ENCODE data around the gene CIBAR2. TPM values are rescaled to one million over a fixed set of nuclear protein-coding genes. Genes with fewer than 3 reads are reported as not detected.
"Not testable (repeated sequence)": the region's sequence is repeated elsewhere in the genome, so short reads cannot be mapped to it uniquely, and the experiment has no call there.

Gene CIBAR2
- total and polyA plus RNA-seq, 11 donors, result not detected

- Histone ChIP-seq H3K4me3 (no peak overlapping the region), H3K4me1 (peaks cover 0 to 56% (median 38%) of the 10 kb centered on the region in 12 donors), H3K27ac (peak overlapping the region in 10 of 12 donors; percentile 12 to 84 (median 70)), H3K36me3 (no peaks in the 10 kb centered on the region), H3K27me3 (no peaks in the 10 kb centered on the region), H3K9me3 (no peaks in the 10 kb centered on the region)
- TF ChIP-seq CTCF (IDR thresholded peaks at IDR 0.05) (no peak), POLR2A (IDR thresholded peaks at IDR 0.05) (no peak)
- DNase-seq, result peak in 4 of 5 donors; percentile 64 to 84 (median 77)
- peak; percentile 77 to 89 (median 83) for ATAC-seq
- WGBS, 4 donors, result 62 to 80% (median 75%) methylated on average over 9 to 16 of the region's 16 CpGs
- intact Hi-C loops (cut with DNase I), result loop anchor here in 5 of 10 donors (5.0 to 10.0 kb wide), 5 partner anchors 42 to 429 kb away; no protein-coding TSS in a partner anchor
These were observed 13.5 kb upstream of the CIBAR2 start for GRCh38 chr16:85125570-85126393.

GRCh38 chr16:85124636-85125346 is 12.5 kb upstream of the CIBAR2 start:
- TF ChIP-seq CTCF (IDR thresholded peaks at IDR 0.05) (no peak), POLR2A (IDR thresholded peaks at IDR 0.05) (no peak)
- Histone ChIP-seq H3K27me3 (no peaks in the 10 kb centered on the region), H3K27ac (peak overlapping the region; percentile 60 to 89 (median 76)), H3K36me3 (no peaks in the 10 kb centered on the region), H3K4me3 (peak overlapping the region in 1 of 12 donors; percentile 16), H3K9me3 (no peaks in the 10 kb centered on the region), H3K4me1 (peaks cover 0 to 46% (median 30%) of the 10 kb centered on the region in 12 donors)
- 88 to 90% (median 89%) methylated on average over 10 to 11 of the region's 11 CpGs for WGBS, 4 donors
- DNase-seq, result no peak
- no peak for ATAC-seq
- intact Hi-C loops (cut with DNase I), result loop anchor here in 7 of 10 donors (5.0 to 10.0 kb wide), 6 partner anchors 43 to 430 kb away; no protein-coding TSS in a partner anchor

- intact Hi-C loops (cut with DNase I), result loop anchor here in 5 of 10 donors (5.0 to 10.0 kb wide), 6 partner anchors 43 to 431 kb away; no protein-coding TSS in a partner anchor
- WGBS, 4 donors, result 48 to 60% (median 59%) methylated on average over 27 to 34 of the region's 34 CpGs
These were observed 11.8 kb upstream of the CIBAR2 start for GRCh38 chr16:85123891-85124635.

GRCh38 chr16:85123441-85123840 is 11.2 kb upstream of the CIBAR2 start:
- H3K36me3 ChIP-seq, H3K9me3 ChIP-seq, ATAC-seq, H3K27me3 ChIP-seq, DNase-seq: not testable (repeated sequence)
- intact Hi-C loops (cut with DNase I), result loop anchor here in 5 of 10 donors (5.0 to 10.0 kb wide), 6 partner anchors 44 to 431 kb away; no protein-coding TSS in a partner anchor
- peak overlapping the region in 2 of 12 donors; percentile 4 to 16 for H3K4me3 ChIP-seq
- peaks cover 0 to 44% (median 29%) of the 10 kb centered on the region in 12 donors for H3K4me1 ChIP-seq
- peak overlapping the region; percentile 60 to 89 (median 73) for H3K27ac ChIP-seq
- 94 to 98% (median 97%) methylated on average over 6 of the region's 6 CpGs for WGBS, 4 donors

More at GRCh38 chr16:85123891-85124635, 11.8 kb upstream of the CIBAR2 start:
- no peaks in the 10 kb centered on the region for H3K27me3 ChIP-seq
- ATAC-seq (peak; percentile 42 to 78 (median 61)), DNase-seq (peak; percentile 65 to 80 (median 77))
- H3K9me3 ChIP-seq, result no peaks in the 10 kb centered on the region
- peak overlapping the region; percentile 60 to 89 (median 73) for H3K27ac ChIP-seq
- H3K36me3 ChIP-seq, result no peaks in the 10 kb centered on the region
- TF ChIP-seq POLR2A (IDR thresholded peaks at IDR 0.05), result no peak
- no peak for TF ChIP-seq CTCF (IDR thresholded peaks at IDR 0.05)
- peaks cover 0 to 44% (median 29%) of the 10 kb centered on the region in 12 donors for H3K4me1 ChIP-seq
- H3K4me3 ChIP-seq, result peak overlapping the region in 3 of 12 donors; percentile 4 to 16 (median 10)
